HK-2 (cell line): ENCODE data around the gene SCG5.
"Not testable (repeated sequence)": the region's sequence is repeated elsewhere in the genome, so short reads cannot be mapped to it uniquely, and the experiment has no call there.

Source experiments
- DNase-seq: peaks from one replicate; pipeline ENCODE4 v3.0.0-alpha.2; 2018; ENCODE audit not compliant: unreplicated experiment

Gene SCG5, protein sequence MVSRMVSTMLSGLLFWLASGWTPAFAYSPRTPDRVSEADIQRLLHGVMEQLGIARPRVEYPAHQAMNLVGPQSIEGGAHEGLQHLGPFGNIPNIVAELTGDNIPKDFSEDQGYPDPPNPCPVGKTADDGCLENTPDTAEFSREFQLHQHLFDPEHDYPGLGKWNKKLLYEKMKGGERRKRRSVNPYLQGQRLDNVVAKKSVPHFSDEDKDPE

DNA sequence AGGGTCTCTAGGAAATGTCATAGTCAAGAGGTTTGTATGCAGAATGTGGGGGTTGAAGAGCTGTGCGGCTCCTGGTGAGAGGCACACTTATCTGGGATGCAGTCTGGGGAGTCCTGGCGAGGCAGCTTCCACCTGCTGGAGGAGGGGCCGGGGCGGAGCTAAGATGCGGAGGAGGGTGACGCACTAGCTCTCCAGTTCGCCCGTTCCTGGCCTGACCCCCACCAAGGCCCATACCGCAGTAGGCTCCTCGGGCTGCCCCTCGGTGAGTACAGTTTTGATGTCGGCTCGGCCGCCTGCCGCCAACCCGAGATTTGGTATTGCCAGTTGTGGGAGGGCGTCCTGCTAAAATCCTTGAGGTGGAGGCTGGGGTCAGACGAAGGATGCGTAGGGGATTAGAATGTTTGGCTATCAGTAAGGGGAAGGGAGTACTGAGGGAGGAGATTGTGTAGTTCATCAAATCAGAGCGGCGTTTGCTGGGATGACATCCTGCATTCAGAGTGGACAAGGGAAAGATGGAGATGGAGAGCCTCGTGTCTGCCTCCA lies at the start of gene SCG5:
SCG5 (plus strand) TSS at position 194 of the 543 bp plus-strand sequence. CDS start 1,883 bp downstream, outside the sequence.
- DNase-seq = no peak

DNA sequence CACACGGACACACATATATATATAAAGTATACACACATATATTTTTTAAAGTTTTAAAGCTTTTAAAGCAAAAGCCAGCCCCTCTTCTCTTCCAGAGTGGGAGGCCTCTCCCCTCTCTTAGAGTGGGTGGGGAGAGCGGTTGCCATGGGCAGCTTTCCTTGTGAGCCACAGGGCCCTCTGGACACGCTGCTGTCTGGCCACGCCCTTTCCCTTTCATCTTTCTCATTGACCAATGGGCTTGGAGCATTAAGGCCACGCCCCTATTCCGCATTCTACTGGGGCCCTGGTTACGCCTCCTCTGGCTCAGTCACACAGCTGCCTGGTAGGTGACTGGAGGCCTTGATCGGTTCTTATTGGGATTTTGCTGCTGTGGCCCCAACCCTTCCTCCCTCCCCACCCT lies 48.4 kb upstream of the SCG5 start, which contains the start of gene GOLGA8N:
GOLGA8N (plus strand) TSS at position 306 of the 400 bp plus-strand sequence.
- not testable (repeated sequence) for DNase-seq

DNA sequence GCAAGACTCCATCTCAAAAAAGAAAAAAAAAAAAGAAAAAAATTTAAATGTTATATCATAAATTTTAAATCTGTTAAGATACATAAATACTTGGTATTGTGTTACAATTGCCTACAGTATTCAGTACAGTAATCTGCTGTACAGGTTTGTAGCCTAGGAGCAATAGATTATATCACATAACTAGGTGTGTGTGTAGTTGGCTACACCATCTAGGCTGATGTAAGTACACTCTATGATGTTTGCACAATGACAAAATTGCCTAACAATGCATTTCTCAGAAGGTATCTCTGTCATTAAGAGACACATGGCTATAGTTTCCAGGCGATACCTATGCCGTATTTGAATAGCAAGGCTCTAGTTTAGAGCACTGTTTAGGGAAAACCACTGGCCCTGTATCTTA lies 32.0 kb upstream of the SCG5 start:
- not testable (repeated sequence) for DNase-seq

DNA sequence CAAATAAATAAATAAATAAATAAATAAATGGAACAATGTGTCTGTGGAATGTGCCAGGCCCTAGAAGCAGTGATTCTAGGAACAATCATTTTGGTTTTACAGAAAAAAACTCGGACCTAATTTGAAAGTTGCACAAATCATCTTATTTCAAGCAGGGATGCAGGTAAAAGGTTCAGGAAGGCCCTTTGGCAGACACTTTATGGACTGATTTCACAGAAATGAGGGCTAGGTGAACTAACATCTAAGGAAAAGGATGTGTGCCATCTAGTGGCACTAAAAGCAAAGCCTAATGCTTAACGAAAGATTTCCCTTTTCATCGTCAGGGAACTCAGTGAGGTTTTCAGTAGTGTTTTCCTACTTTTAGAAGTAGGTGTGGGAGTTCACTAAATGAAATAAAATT lies 30.8 kb upstream of the SCG5 start:
- not testable (repeated sequence) for DNase-seq

DNA sequence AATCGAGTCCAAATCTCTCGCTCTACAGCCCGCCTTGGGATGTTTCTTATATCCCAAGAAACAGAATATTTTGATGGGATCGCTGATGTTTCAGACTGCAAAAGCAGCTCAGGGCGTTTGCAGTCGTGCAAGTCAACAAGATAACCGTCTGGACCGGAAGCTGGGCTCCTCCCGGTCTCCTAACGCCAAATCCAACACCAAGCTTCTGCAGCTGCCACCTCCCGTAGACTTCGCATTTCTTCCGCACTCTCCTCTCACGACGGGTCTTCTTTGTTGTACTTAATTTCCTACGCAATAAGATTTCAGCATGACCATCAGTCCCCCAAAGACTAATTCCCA lies 26.8 kb upstream of the SCG5 start:
- not testable (repeated sequence) for DNase-seq

DNA sequence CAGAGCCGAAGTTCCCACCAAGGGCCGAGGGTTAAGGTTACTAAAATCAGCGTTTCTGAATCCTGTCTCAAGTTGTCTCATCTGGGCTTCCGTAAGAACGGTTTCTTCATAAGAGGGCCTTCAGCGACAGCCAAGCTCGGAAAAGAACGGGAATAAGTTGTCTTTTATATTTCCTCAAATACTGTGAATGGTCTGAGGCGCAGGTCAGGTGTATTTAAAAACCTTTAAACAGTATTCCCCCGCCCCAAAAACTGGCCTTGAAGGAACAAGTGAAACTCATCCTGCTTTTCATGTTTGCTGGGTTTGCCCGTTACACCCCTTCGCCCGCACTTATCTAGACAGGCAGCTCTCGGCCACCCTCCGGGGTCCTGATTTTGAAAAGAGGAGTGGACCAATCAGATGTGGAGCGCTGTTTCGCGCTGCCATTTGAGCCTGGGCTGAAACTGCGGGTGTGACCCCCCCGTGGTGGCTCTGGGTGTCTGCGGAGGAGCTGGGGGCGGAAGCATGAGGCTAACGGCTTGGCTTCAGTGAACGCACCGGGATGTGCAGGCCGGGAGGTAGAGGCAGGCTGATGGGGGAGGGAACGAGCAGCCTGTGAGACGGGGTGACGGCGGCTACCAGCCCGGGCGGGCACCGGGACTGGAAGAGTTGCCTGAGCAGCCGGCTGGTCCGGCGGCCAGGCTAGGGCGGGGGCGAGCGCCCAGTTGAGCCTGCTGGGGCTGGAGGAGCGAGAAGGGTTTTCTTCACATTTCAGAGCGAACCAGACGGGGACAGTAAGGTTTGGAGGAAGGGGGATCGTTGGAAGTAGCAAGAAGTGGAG lies 26.2 kb upstream of the SCG5 start, which contains the start of gene ARHGAP11A:
ARHGAP11A (plus strand) TSS at position 454 of the 820 bp plus-strand sequence. CDS start 708 bp downstream, outside the sequence.
- DNase-seq = peak; percentile 68

DNA sequence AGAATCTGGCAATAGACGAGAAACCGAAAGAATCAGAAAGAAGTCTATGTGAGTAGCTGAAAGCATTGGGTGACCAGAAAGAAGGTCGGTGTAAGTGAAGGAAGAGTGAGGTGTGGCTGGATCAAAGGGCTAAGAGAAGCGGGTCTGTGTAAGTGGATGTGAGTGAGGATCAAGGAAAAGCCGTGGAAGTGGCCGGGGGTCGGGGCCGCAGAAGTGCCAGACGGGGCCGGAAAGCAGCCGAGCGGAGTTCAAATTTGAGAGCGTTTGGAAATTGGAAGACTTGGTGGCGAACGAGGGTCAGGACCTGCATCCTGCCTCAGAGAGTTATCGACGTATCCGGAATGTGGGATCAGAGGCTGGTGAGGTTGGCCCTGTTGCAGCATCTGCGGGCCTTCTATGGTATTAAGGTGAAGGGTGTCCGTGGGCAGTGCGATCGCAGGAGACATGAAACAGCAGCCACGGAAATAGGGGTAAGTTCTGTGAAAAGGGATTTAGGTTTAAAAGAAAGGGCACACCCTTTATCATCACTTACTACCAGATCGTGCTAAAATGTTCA lies 25.6 kb upstream of the SCG5 start:
- not testable (repeated sequence) for DNase-seq

DNA sequence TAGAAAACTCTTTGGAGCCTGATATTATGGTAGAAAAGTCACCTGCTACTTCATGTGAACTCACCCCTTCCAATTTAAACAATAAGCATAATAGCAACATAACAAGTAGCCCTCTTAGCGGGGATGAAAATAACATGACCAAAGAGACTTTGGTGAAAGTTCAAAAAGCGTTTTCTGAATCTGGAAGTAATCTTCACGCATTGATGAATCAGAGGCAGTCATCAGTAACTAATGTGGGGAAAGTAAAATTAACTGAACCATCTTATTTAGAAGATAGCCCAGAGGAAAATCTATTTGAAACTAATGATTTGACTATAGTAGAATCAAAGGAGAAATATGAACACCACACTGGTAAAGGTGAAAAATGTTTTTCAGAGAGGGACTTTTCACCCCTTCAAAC lies 5.1 kb upstream of the SCG5 start:
- DNase-seq = no peak

DNA sequence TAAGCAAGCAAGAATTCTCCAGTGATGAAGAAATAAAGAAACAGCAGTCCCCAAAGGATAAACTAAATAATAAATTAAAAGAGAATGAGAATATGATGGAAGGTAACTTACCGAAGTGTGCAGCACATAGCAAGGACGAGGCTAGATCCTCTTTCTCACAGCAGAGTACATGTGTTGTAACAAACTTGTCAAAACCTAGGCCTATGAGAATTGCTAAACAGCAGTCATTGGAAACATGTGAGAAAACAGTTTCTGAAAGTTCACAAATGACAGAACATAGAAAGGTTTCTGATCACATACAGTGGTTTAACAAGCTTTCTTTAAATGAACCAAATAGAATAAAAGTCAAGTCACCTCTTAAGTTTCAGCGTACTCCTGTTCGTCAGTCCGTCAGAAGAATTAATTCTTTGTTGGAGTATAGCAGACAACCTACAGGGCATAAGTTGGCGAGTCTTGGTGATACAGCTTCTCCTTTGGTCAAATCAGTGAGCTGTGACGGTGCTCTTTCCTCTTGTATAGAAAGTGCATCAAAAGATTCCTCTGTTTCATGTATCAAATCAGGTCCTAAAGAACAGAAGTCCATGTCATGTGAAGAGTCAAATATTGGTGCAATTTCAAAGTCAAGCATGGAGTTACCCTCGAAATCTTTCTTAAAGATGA lies 4.5 kb upstream of the SCG5 start:
- no peak for DNase-seq

DNA sequence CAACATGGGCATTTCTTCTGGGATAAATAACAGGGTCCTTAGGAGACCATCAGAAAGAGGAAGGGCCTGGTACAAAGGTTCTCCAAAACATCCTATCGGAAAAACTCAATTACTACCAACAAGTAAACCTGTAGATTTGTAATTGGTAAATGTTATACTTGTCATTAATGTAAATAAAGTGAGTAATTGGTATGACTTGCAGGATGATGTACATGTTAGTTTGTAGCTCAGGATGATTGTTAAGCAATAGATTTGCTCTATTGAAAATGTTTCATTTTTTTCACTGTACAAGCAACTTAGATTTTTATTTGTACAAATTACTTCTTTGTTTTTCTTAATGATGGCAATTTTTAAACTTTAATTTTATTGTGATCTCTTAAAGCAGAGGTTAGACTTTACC lies 3.8 kb upstream of the SCG5 start:
- DNase-seq = no peak

DNA sequence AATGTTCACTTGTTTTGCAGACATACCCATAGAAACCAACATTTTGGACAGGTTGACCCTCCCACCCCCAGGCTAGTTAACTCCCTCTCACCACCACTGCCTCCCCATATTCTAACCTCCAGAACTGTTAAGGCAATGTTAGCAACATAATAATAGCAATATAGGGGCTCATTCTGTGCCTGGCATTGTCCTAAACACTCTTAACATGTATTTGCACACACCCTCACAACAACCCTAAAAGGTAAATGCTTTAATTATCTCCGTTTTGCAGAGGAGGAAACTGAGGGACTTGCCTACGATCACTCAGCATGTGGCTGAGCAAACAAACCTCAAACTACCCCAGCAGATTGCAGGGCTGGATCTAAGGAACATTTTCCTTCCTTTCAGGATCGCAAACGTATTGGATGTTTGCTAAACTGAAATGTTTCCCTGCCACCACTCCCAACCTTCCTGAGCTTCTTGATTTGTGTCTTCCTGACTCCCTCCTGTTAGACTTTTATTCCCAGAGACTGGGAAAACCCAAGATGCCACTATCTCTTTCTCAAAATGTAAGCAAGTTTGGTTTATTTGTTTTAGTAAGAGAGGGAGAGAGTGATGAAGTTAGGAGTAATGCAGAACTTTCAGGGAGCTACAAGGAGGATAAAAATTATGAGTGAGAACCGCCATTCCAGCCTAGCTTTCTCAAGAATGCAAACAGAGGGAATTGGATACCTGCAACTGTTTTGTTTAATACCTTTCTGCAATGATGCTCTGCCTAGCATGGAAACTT lies 1.3 kb downstream of the SCG5 start:
- no peak for DNase-seq

DNA sequence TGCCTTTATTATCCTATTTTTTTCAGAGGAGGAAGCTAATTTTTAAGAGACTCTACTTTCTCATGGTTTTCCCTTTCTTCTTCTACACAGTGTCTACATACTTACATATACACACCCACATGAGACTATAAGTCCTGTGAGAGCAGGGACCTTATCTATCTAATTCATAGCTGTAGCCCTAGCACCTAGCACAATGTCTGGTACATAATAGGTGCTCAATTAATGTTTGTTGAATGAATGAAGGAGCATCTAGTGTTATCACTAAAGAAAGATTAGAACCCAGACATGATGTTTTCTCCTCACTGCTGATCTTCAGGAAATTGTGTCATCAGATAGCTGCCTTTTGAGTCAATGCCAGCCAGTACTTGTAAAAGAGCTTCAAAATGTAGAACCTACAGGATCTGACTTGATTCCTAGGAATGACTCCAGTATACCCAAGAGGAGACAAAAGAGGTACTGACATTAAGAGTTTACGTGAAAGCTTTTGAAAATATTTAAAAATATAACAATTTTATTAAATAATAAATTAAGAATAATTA lies 2.5 kb downstream of the SCG5 start:
- DNase-seq = no peak

DNA sequence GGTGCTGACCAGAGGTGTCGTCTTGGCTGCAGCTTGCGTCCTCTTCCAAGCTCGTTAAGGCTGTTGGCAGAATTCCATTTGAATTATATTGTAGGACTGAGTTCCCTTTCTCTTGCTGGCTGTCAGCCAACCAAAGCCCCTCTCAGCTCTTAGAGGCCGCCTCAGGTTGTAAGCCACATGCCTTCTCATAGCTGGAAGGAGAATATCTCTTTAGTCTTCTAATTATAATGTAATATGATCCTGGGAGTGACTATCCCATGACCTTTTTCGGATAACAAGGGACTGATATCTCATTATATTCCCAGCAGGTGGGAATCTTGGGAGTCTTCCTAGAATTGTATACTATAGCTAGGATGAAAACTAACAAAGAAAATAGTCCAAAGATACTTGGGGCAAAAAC lies 4.8 kb downstream of the SCG5 start:
- no peak for DNase-seq

DNA sequence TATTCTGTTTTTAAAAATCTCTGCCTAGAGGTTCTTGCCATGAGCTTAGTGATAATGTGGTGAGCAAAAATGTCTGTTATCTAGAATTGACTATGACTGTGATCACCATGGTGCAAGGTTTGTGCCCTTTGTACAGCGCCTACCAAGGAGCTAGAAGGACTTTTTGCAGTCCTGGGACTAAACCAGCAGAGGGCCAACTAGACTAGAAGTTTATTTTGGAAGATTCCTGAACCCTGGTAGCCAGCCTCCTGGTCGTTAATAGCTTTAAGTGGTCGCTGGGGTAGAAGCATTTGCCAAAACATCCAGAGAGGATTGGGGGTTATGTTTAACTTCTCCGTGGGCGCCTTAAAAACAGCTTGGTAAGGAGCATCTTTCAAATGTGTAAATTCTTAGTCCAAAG lies 7.8 kb downstream of the SCG5 start:
- no peak for DNase-seq

DNA sequence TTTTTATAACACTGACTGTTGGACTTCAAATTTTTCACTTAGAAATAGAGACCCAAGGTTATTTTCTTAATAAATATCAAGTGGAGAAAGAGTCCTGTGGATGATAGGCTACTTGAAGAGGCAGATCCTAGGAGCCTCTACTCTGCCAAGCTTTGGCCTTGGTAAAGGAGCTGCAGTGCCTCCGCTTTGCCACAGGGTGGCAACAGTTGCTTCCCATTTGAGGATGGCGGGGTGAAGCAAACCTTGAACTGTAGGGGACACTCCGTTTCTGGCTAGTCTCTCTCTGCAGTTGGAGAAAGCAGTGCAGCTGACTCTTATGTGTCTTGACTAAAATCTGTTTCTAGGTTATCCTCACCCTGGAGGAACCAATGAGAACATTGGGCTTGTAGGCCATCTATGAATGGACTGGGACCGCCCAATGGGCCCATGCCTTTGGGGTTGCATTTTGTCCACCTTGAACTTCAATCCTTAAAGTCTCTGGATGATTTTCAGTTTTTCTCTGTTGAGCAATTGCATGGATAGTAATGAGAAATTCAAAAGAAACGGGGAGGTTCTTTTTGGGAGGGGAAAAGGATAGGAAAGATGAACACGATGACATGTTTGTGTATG lies 9.8 kb downstream of the SCG5 start:
- peak; percentile 47 for DNase-seq

DNA sequence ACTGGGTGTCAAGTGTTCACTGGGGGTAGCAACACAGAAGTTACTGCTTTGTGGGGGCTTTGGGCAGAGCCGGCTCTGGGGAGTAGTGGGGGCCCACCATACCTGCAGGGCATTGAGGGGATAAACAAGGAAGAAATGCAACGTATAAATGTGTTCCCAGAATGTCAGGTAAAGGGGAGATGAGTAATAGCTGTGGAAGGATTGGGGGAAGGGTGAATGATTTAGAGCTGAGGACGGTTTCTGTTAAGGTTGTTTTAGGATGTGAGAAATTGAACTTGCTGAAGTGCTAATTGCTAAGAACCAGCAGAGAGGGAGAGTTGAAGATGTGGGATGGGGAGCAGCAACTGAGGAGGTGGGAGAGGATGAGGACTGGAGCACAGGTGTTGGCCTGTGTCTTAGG lies 10.7 kb downstream of the SCG5 start:
- DNase-seq = no peak

DNA sequence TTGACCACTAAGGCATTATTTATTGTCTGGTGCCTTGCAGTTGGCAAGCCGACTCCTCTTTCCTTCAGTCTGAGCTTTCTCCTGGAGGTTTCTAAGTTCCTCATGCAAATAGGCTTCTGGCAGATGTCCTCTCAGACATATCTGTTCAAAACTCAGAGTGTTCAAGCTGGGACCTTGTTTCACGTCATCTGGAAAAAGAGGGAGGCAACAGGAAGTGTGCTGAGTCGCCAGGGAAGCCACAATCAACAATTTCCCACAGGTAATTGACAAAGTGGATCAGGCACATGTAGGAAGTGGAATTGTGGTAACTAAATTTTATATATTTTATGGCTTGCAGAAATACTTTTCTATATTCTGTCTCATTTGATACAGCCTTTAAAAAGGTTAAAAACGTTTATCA lies 14.6 kb downstream of the SCG5 start:
- no peak for DNase-seq

DNA sequence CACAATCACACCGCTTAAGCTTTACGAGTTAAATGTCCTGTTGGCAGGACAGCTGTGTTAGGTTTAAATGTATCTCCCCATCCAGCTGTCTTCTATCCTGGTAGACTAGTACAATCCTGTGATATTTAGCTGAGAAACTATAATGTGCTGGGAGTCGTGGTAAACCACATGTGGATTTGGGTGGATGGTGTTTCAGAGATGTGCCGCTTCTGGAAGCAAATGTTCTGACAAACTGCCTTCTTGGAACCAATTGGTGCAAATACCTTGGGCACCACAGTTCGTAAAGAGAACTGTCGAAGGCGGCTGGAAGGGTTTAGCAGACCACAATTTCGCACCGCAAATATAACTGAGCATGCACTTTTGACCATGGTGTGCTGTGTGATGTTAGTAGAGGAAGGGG lies 15.0 kb downstream of the SCG5 start:
- DNase-seq = no peak

DNA sequence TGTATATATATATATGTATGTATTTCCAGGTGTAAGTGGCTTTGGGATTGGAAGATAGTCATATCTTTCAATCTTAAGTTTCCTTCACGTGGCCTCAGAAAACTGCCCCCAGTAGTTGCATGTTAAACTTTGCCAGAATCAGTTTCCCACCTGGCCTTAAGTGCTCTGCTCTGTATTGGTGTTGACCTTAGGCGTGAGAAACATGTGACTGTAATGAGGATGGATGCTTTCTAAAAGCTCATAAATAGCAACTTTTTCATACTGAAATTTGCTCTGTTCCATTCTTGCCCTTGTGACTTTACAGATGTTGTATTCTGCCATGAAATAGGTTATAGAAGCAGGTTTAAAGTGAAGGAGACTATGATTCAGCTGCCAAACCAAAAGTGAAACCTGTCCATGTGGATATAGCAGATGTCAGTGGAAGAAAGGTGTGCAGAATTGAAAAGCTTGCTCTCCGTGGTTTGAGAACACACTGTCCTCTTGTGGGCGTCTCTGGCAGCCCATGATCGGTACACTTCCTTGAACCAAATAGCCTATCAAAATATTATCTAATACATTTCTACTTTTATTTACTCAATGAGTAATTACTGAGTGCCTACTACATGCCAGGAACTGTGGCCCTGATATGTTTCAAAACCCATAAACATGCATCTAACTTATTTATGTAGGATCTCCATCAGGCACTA lies 15.8 kb downstream of the SCG5 start:
- no peak for DNase-seq

DNA sequence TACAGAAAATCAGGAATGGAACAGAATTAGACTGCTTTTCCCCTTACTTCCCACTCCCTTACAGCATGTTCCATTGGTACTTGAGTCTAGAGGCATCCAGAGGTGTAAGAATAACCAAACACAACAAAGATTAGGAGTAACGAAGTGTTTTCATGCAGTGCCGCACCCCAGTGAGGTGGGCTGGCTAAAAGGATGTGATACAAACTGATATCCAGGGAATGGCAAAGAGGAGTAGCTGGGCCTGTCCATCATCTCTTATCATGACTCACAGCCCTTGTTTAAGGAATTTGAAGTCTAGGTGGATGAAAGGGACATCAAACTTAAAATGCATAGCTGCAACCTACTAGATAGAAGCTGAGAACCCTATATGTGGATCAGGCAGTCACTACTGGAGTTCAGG lies 16.4 kb downstream of the SCG5 start:
- DNase-seq = no peak
